HUES64 (cell line): ENCODE measurements around the gene SP100. TPM values are rescaled to one million over a fixed set of nuclear protein-coding genes. Genes with fewer than 3 reads are reported as not detected.
"Not testable (repeated sequence)": the region's sequence is repeated elsewhere in the genome, so short reads cannot be mapped to it uniquely, and the experiment has no call there.

ENCODE experiments used
- H3K27ac ChIP-seq: 2 replicates; pipeline ENCODE4 v1.7.0; 2013; ENCODE audit warnings: low read depth, low read length, inconsistent platforms
- H3K27me3 ChIP-seq: 2 replicates; pipeline ENCODE4 v1.6.1; 2013; ENCODE audit warnings: mild to moderate bottlenecking, low read length; ENCODE audit not compliant: insufficient read depth
- H3K36me3 ChIP-seq: 2 replicates; pipeline ENCODE4 v1.6.1; 2013; ENCODE audit warnings: mild to moderate bottlenecking, low read length; ENCODE audit not compliant: insufficient read depth
- H3K4me1 ChIP-seq: 2 replicates; pipeline ENCODE4 v1.6.1; 2013; ENCODE audit warnings: mild to moderate bottlenecking, low read length, moderate library complexity; ENCODE audit not compliant: insufficient read depth
- H3K4me3 ChIP-seq: 2 replicates; pipeline ENCODE4 v1.5.1; 2013; ENCODE audit warnings: mild to moderate bottlenecking, low read length, moderate library complexity
- H3K9ac ChIP-seq: 2 replicates; pipeline ENCODE4 v1.6.1; 2013; ENCODE audit warnings: mild to moderate bottlenecking, low read depth, low read length
- H3K9me3 ChIP-seq: 2 replicates; pipeline ENCODE4 v1.6.1; 2013; ENCODE audit warnings: low read depth, low read length; ENCODE audit not compliant: insufficient read depth
- WGBS: fragments of 150-250, 120-280 bp; methylation state at CpG from one replicate; pipeline ENCODE4 v1.1.7; 2013; ENCODE audit warnings: missing lambda C conversion rate; 5-methylcytosine and 5-hydroxymethylcytosine counted together
- polyA plus RNA-seq, 2 experiments: library from polyadenylated mRNA; stranded (reverse); fragments of 50-300 nt; gene quantifications; one replicate each; pipeline ENCODE4 v1.2.3, GENCODE V29; 2013

SP100 gene
- 0.50 TPM for polyA plus RNA-seq (2013, experiment 1 of 2)
- 0.63 TPM for polyA plus RNA-seq (2013, experiment 2 of 2)

GRCh38 chr2:230416061-230416721 lies at the start of gene SP100:
SP100 (plus strand) TSS chr2:230416201; CDS start chr2:230416297, 96 bp downstream.
- 64% methylated on average over 12 of the region's 12 CpGs for WGBS
- peaks cover 3% of the 10 kb centered on the region; the same call in 1 of the 2 replicates for H3K4me1 ChIP-seq
- no peaks in the 10 kb centered on the region for H3K36me3 ChIP-seq
- no peak within 1 kb of the TSS for H3K4me3 ChIP-seq
- H3K9ac ChIP-seq: no peak within 1 kb of the TSS
- H3K9me3 ChIP-seq: no peaks in the 10 kb centered on the region
- peaks cover 20% of the 10 kb centered on the region for H3K27me3 ChIP-seq
- no peak within 1 kb of the TSS for H3K27ac ChIP-seq

GRCh38 chr2:230382108-230382507 lies 33.9 kb upstream of the SP100 start:
- Histone ChIP-seq H3K27me3 (no peaks in the 10 kb centered on the region), H3K4me3 (no peak overlapping the region), H3K9ac (no peak overlapping the region), H3K9me3 (no peaks in the 10 kb centered on the region), H3K4me1 (no peaks in the 10 kb centered on the region), H3K27ac (no peak overlapping the region), H3K36me3 (no peaks in the 10 kb centered on the region)
- 94% methylated on average over 2 of the region's 2 CpGs for WGBS

- Histone ChIP-seq H3K27ac (no peak overlapping the region), H3K36me3 (no peaks in the 10 kb centered on the region), H3K9me3 (no peaks in the 10 kb centered on the region), H3K4me1 (no peaks in the 10 kb centered on the region), H3K9ac (no peak overlapping the region), H3K4me3 (no peak overlapping the region), H3K27me3 (no peaks in the 10 kb centered on the region)
- WGBS: 94% methylated on average over 5 of the region's 5 CpGs
Measured at GRCh38 chr2:230383453-230383852, 32.5 kb upstream of the SP100 start.

- Histone ChIP-seq H3K27ac (no peak overlapping the region), H3K4me1 (no peaks in the 10 kb centered on the region), H3K4me3 (no peak overlapping the region), H3K9ac (no peak overlapping the region), H3K9me3 (no peaks in the 10 kb centered on the region), H3K36me3 (no peaks in the 10 kb centered on the region), H3K27me3 (no peaks in the 10 kb centered on the region)
- WGBS: 99% methylated on average over 6 of the region's 6 CpGs
Measured at GRCh38 chr2:230384986-230385385, 31.0 kb upstream of the SP100 start.

- Histone ChIP-seq H3K4me1 (no peaks in the 10 kb centered on the region), H3K9me3 (no peaks in the 10 kb centered on the region), H3K27me3 (no peaks in the 10 kb centered on the region), H3K4me3 (no peak overlapping the region), H3K36me3 (peaks cover 3% of the 10 kb centered on the region; the same call in 1 of the 2 replicates), H3K27ac (no peak overlapping the region), H3K9ac (no peak overlapping the region)
- WGBS: 97% methylated on average over 2 of the region's 2 CpGs
Measured at GRCh38 chr2:230394301-230394700, 21.7 kb upstream of the SP100 start.

- not testable (repeated sequence) for H3K27ac ChIP-seq, H3K27me3 ChIP-seq, H3K4me1 ChIP-seq, H3K36me3 ChIP-seq, H3K4me3 ChIP-seq, H3K9ac ChIP-seq, H3K9me3 ChIP-seq
- 95% methylated on average over 6 of the region's 6 CpGs for WGBS
Measured at GRCh38 chr2:230398698-230399097, 17.3 kb upstream of the SP100 start.

GRCh38 chr2:230400041-230400440 lies 16.0 kb upstream of the SP100 start:
- Histone ChIP-seq H3K9me3 (no peaks in the 10 kb centered on the region), H3K36me3 (no peaks in the 10 kb centered on the region), H3K9ac (no peak overlapping the region), H3K4me3 (no peak overlapping the region), H3K4me1 (no peaks in the 10 kb centered on the region), H3K27ac (no peak overlapping the region), H3K27me3 (no peaks in the 10 kb centered on the region)
- 96% methylated on average over 7 of the region's 7 CpGs for WGBS

- Histone ChIP-seq H3K9me3 (no peaks in the 10 kb centered on the region), H3K9ac (no peak overlapping the region), H3K4me3 (no peak overlapping the region), H3K4me1 (no peaks in the 10 kb centered on the region), H3K27me3 (no peaks in the 10 kb centered on the region), H3K36me3 (no peaks in the 10 kb centered on the region), H3K27ac (no peak overlapping the region)
- 93% methylated on average over 5 of the region's 5 CpGs for WGBS
Measured at GRCh38 chr2:230400454-230400853, 15.5 kb upstream of the SP100 start.

GRCh38 chr2:230401026-230401425 lies 15.0 kb upstream of the SP100 start:
- WGBS: no CpG with 5 or more reads among the region's 6 CpGs
- not testable (repeated sequence) for H3K4me3 ChIP-seq, H3K9ac ChIP-seq, H3K27me3 ChIP-seq, H3K27ac ChIP-seq, H3K9me3 ChIP-seq, H3K4me1 ChIP-seq, H3K36me3 ChIP-seq

GRCh38 chr2:230403746-230404145 lies 12.3 kb upstream of the SP100 start:
- no peak overlapping the region for H3K4me3 ChIP-seq
- H3K36me3 ChIP-seq: no peaks in the 10 kb centered on the region
- H3K27ac ChIP-seq: no peak overlapping the region
- H3K9ac ChIP-seq: no peak overlapping the region
- WGBS: 91% methylated on average over 7 of the region's 7 CpGs
- no peaks in the 10 kb centered on the region for H3K4me1 ChIP-seq
- no peaks in the 10 kb centered on the region for H3K27me3 ChIP-seq
- H3K9me3 ChIP-seq: no peaks in the 10 kb centered on the region

GRCh38 chr2:230405824-230406223 lies 10.2 kb upstream of the SP100 start:
- no peak overlapping the region for H3K9ac ChIP-seq
- no peaks in the 10 kb centered on the region for H3K36me3 ChIP-seq
- H3K4me1 ChIP-seq: no peaks in the 10 kb centered on the region
- H3K27ac ChIP-seq: no peak overlapping the region
- 83% methylated on average over 3 of the region's 3 CpGs for WGBS
- H3K4me3 ChIP-seq: no peak overlapping the region
- H3K27me3 ChIP-seq: peaks cover 17% of the 10 kb centered on the region
- H3K9me3 ChIP-seq: no peaks in the 10 kb centered on the region
